MG63 (cell line): ENCODE results near the gene AGPS. TPM values are rescaled to one million over a fixed set of nuclear protein-coding genes. Genes with fewer than 3 reads are reported as not detected.
"Not testable (repeated sequence)": the region's sequence is repeated elsewhere in the genome, so short reads cannot be mapped to it uniquely, and the experiment has no call there.

Experiments
- DNase-seq: peaks from one replicate; pipeline ENCODE4 v3.0.0-alpha.2; 2020
- H3K27me3 ChIP-seq: fragments of 250-450 bp; sonication (Bioruptor Pico); 2 replicates; pipeline ENCODE4 v1.5.1; 2020; ENCODE audit warnings: mild to moderate bottlenecking, moderate library complexity
- H3K36me3 ChIP-seq: fragments of 250-450 bp; sonication (Bioruptor Pico); 2 replicates; pipeline ENCODE4 v1.5.1; 2020; ENCODE audit warnings: mild to moderate bottlenecking, moderate library complexity
- H3K4me3 ChIP-seq: fragments of 250-450 bp; sonication (Bioruptor Pico); 2 replicates; pipeline ENCODE4 v1.5.1; 2020; ENCODE audit warnings: mild to moderate bottlenecking, moderate library complexity
- H3K9me3 ChIP-seq: fragments of 250-450 bp; sonication (Bioruptor Pico); 2 replicates; pipeline ENCODE4 v1.5.1; 2020; ENCODE audit warnings: mild to moderate bottlenecking, moderate library complexity
- total RNA-seq: library from RNA; depleted of rRNA; stranded (reverse); fragments of >200 nt; shearing (Covaris generic); gene quantifications from 2 replicates; pipeline ENCODE4 v1.2.3, GENCODE V29; 2014; ENCODE audit warnings: low replicate concordance

Gene AGPS
- total RNA-seq, 1 experiment from 2014 or later = 31.0 TPM

GRCh38 chr2:177365764-177366163 lies 26.8 kb upstream of the AGPS start:
- H3K9me3 ChIP-seq, DNase-seq, H3K4me3 ChIP-seq, H3K36me3 ChIP-seq, H3K27me3 ChIP-seq: not testable (repeated sequence)

- H3K36me3 ChIP-seq, H3K27me3 ChIP-seq, H3K4me3 ChIP-seq, H3K9me3 ChIP-seq, DNase-seq: not testable (repeated sequence)
These were observed 24.6 kb upstream of the AGPS start for GRCh38 chr2:177368023-177368422.

- Histone ChIP-seq H3K36me3 (peaks cover 5% of the 10 kb centered on the region; the same call in 1 of the 2 replicates), H3K9me3 (peaks cover 2% of the 10 kb centered on the region; the same call in 1 of the 2 replicates)
- DNase-seq = no peak
These were observed 13.2 kb upstream of the AGPS start for GRCh38 chr2:177379354-177379753.

GRCh38 chr2:177380181-177380580 lies 12.4 kb upstream of the AGPS start:
- H3K4me3 ChIP-seq = no peak overlapping the region
- 0 out of 2 replicates have a peak, but pooled peaks cover 2% of the 10 kb centered on the region for H3K9me3 ChIP-seq
- no peaks in the 10 kb centered on the region for H3K27me3 ChIP-seq
- DNase-seq = no peak
- H3K36me3 ChIP-seq = peaks cover 5% of the 10 kb centered on the region; the same call in 1 of the 2 replicates

More at GRCh38 chr2:177379354-177379753, 13.2 kb upstream of the AGPS start:
- H3K4me3 ChIP-seq = no peak overlapping the region
- H3K27me3 ChIP-seq = no peaks in the 10 kb centered on the region

GRCh38 chr2:177383935-177384334 lies 8.6 kb upstream of the AGPS start:
- no peaks in the 10 kb centered on the region for H3K9me3 ChIP-seq
- H3K27me3 ChIP-seq = no peaks in the 10 kb centered on the region
- peaks cover 5% of the 10 kb centered on the region; the same call in 1 of the 2 replicates for H3K36me3 ChIP-seq
- no peak overlapping the region for H3K4me3 ChIP-seq
- DNase-seq = no peak

GRCh38 chr2:177385151-177385550 lies 7.4 kb upstream of the AGPS start:
- no peak for DNase-seq
- no peaks in the 10 kb centered on the region for H3K9me3 ChIP-seq
- H3K4me3 ChIP-seq = no peak overlapping the region
- H3K36me3 ChIP-seq = peaks cover 2% of the 10 kb centered on the region; the same call in 1 of the 2 replicates
- no peaks in the 10 kb centered on the region for H3K27me3 ChIP-seq

GRCh38 chr2:177391822-177392372 lies 676 bp upstream of the AGPS start:
- Histone ChIP-seq H3K4me3 (peak overlapping the region; percentile 69), H3K36me3 (no peaks in the 10 kb centered on the region), H3K9me3 (no peaks in the 10 kb centered on the region), H3K27me3 (no peaks in the 10 kb centered on the region)
- no peak for DNase-seq

GRCh38 chr2:177393203-177393755 lies 706 bp downstream of the AGPS start:
- peak overlapping the region; percentile 69 for H3K4me3 ChIP-seq
- no peaks in the 10 kb centered on the region for H3K9me3 ChIP-seq
- no peak for DNase-seq
- H3K27me3 ChIP-seq = no peaks in the 10 kb centered on the region
- H3K36me3 ChIP-seq = no peaks in the 10 kb centered on the region

GRCh38 chr2:177393824-177394593 lies 1.4 kb downstream of the AGPS start:
- Histone ChIP-seq H3K9me3 (no peaks in the 10 kb centered on the region), H3K4me3 (peak overlapping the region; percentile 69), H3K27me3 (no peaks in the 10 kb centered on the region), H3K36me3 (no peaks in the 10 kb centered on the region)
- DNase-seq = no peak

GRCh38 chr2:177394594-177394973 lies 2.0 kb downstream of the AGPS start:
- no peak overlapping the region for H3K4me3 ChIP-seq
- no peaks in the 10 kb centered on the region for H3K36me3 ChIP-seq
- no peak for DNase-seq
- H3K27me3 ChIP-seq = no peaks in the 10 kb centered on the region
- no peaks in the 10 kb centered on the region for H3K9me3 ChIP-seq

- DNase-seq = no peak
- H3K27me3 ChIP-seq = no peaks in the 10 kb centered on the region
These were observed 2.9 kb downstream of the AGPS start for GRCh38 chr2:177395351-177396065.

GRCh38 chr2:177396703-177397460 lies 4.3 kb downstream of the AGPS start:
- Histone ChIP-seq H3K36me3 (no peaks in the 10 kb centered on the region), H3K27me3 (no peaks in the 10 kb centered on the region), H3K9me3 (no peaks in the 10 kb centered on the region), H3K4me3 (peak overlapping the region; percentile 3)
- peak; percentile 36 for DNase-seq

More at GRCh38 chr2:177395351-177396065, 2.9 kb downstream of the AGPS start:
- no peaks in the 10 kb centered on the region for H3K9me3 ChIP-seq
- no peak overlapping the region for H3K4me3 ChIP-seq
- no peaks in the 10 kb centered on the region for H3K36me3 ChIP-seq

GRCh38 chr2:177397481-177398289 lies 5.1 kb downstream of the AGPS start:
- Histone ChIP-seq H3K9me3 (no peaks in the 10 kb centered on the region), H3K4me3 (peak overlapping the region; percentile 3), H3K36me3 (no peaks in the 10 kb centered on the region), H3K27me3 (no peaks in the 10 kb centered on the region)
- DNase-seq = peak; percentile 47

GRCh38 chr2:177398290-177398683 lies 5.7 kb downstream of the AGPS start:
- Histone ChIP-seq H3K27me3 (no peaks in the 10 kb centered on the region), H3K4me3 (no peak overlapping the region), H3K36me3 (no peaks in the 10 kb centered on the region), H3K9me3 (no peaks in the 10 kb centered on the region; the same call in 1 of the 2 replicates)
- DNase-seq = no peak

- H3K9me3 ChIP-seq = no peaks in the 10 kb centered on the region; the same call in 1 of the 2 replicates
- H3K4me3 ChIP-seq = no peak overlapping the region
- H3K36me3 ChIP-seq = no peaks in the 10 kb centered on the region
- no peak for DNase-seq
- H3K27me3 ChIP-seq = no peaks in the 10 kb centered on the region
These were observed 6.2 kb downstream of the AGPS start for GRCh38 chr2:177398791-177399190.

GRCh38 chr2:177399376-177399775 lies 6.8 kb downstream of the AGPS start:
- DNase-seq = no peak
- no peaks in the 10 kb centered on the region; the same call in 1 of the 2 replicates for H3K9me3 ChIP-seq
- H3K36me3 ChIP-seq = no peaks in the 10 kb centered on the region
- H3K4me3 ChIP-seq = no peak overlapping the region
- H3K27me3 ChIP-seq = no peaks in the 10 kb centered on the region
